Suprapubic skin (tissue), 3 donors: Measurements from ENCODE around the gene RXRB.

ENCODE experiments used
- CTCF ChIP-seq, 2 donors: fragments of 200-600 bp in 1 of 2; fragments of 450-650 bp in 1 of 2; sonication (generic) in 1 of 2; IDR thresholded peaks; one replicate each; pipeline ENCODE4 v1.5.1; 2016 to 2019; ENCODE audit warnings: antibody characterized with exemption in 2 of 2, mild to moderate bottlenecking in 1 of 2, moderate library complexity in 1 of 2
- POLR2A ChIP-seq, 2 donors: fragments of 450-650 bp; IDR thresholded peaks; one replicate each; pipeline ENCODE4 v1.6.1; 2017; ENCODE audit warnings: antibody characterized with exemption in 2 of 2, mild to moderate bottlenecking in 2 of 2, moderate library complexity in 2 of 2

- no peak for TF ChIP-seq CTCF (IDR thresholded peaks at IDR 0.05)
- no peak for TF ChIP-seq POLR2A (IDR thresholded peaks at IDR 0.05)
Observed at GRCh38 chr6:33201147-33201545, 681 bp upstream of the RXRB start.
